PC-9 (cell line): ENCODE results near the gene ABCA2. TPM values are rescaled to one million over a fixed set of nuclear protein-coding genes. Genes with fewer than 3 reads are reported as not detected.

Experiments
- Bru-seq: library from RNA; stranded (reverse); fragments of 400-500 nt; gene quantifications from one replicate; lab custom pipeline; 2021; lab: Mats Ljungman, UMichigan
- BruChase-seq, 2 experiments: library from RNA; stranded (reverse); fragments of 400-500 nt; gene quantifications; one replicate each; lab custom pipeline; 2021; lab: Mats Ljungman, UMichigan
- BruUV-seq: library from RNA; stranded (reverse); fragments of 400-500 nt; replicated peaks from 2 replicates; lab custom pipeline; 2021; lab: Mats Ljungman, UMichigan
- CTCF ChIA-PET: fragments of 300-600 bp; sonication (Branson Sonifier 250); formaldehyde crosslinking; loops from one replicate; lab custom pipeline; 2022; ENCODE audit warnings: antibody characterized with exemption; lab: Charles Lee
- POLR2A ChIA-PET: fragments of 300-600 bp; sonication (Branson Sonifier 250); formaldehyde crosslinking; loops from one replicate; lab custom pipeline; 2022; ENCODE audit warnings: antibody characterized with exemption; ENCODE audit not compliant: unreplicated experiment; lab: Charles Lee
- DNase-seq, 2 experiments: peaks; one replicate each; pipeline versions ENCODE4 v3.0.0 to v3.0.0-alpha.2; 2015 to 2022; ENCODE audit warnings: mixed read lengths in 1 of 2
- H2AFZ ChIP-seq: fragments of 200-600 bp; sonication (generic); 2 replicates; pipeline ENCODE4 v1.8.1; 2017; ENCODE audit warnings: antibody characterized with exemption
- H3F3A ChIP-seq: fragments of 200-600 bp; sonication (generic); 2 replicates; pipeline ENCODE4 v1.8.1; 2017; ENCODE audit warnings: antibody characterized with exemption, mild to moderate bottlenecking, low read depth; ENCODE audit not compliant: insufficient read depth
- H3K27ac ChIP-seq: fragments of 200-600 bp; sonication (generic); 2 replicates; pipeline ENCODE4 v1.6.1; 2016; ENCODE audit warnings: mixed run types
- H3K27me3 ChIP-seq: fragments of 200-600 bp; sonication (generic); 2 replicates; pipeline ENCODE4 v1.6.1; 2016; ENCODE audit warnings: low read depth, mixed run types; ENCODE audit not compliant: insufficient read depth
- H3K36me3 ChIP-seq: fragments of 200-600 bp; sonication (generic); 2 replicates; pipeline ENCODE4 v1.6.1; 2016; ENCODE audit warnings: low read depth, mixed run types
- H3K4me1 ChIP-seq: fragments of 200-600 bp; sonication (generic); replicated peaks from 2 replicates; pipeline ENCODE4 v1.6.1; 2016; ENCODE audit warnings: mixed run types; ENCODE audit not compliant: insufficient read depth
- H3K4me2 ChIP-seq: fragments of 200-600 bp; sonication (generic); 2 replicates; pipeline ENCODE4 v1.6.1; 2017; ENCODE audit warnings: mixed run types
- H3K4me3 ChIP-seq: fragments of 200-600 bp; sonication (generic); 2 replicates; pipeline ENCODE4 v1.6.1; 2016; ENCODE audit warnings: mixed run types
- H3K79me2 ChIP-seq: fragments of 200-600 bp; sonication (generic); 2 replicates; pipeline ENCODE4 v1.6.1; 2017; ENCODE audit warnings: low read depth, mixed run types
- H3K9me2 ChIP-seq: fragments of 200-600 bp; sonication (generic); 2 replicates; pipeline ENCODE4 v1.8.1; 2017; ENCODE audit warnings: mild to moderate bottlenecking; ENCODE audit not compliant: insufficient read depth
- H3K9me3 ChIP-seq: fragments of 200-600 bp; sonication (generic); 2 replicates; pipeline ENCODE4 v1.8.1; 2016; ENCODE audit warnings: low read depth; ENCODE audit not compliant: insufficient read depth
- H4K20me1 ChIP-seq: fragments of 200-600 bp; sonication (generic); 2 replicates; pipeline ENCODE4 v1.8.1; 2017; ENCODE audit not compliant: insufficient read depth
- EZH2 ChIP-seq: fragments of 200-600 bp; sonication (generic); IDR thresholded peaks from 2 replicates; pipeline ENCODE4 v1.8.0; 2017; ENCODE audit warnings: antibody characterized with exemption, low read depth
- intact Hi-C: fragments of 100-400 bp; cut with micrococcal nuclease; formaldehyde crosslinking; loops from one replicate; pipeline ENCODE4 v1.10.0; 2022; ENCODE audit not compliant: unreplicated experiment
- long read RNA-seq: library from polyadenylated mRNA; stranded (forward); transcript quantifications from one replicate; pipeline ENCODE4 v2.0.0, GENCODE V29; 2022
- total RNA-seq: library from RNA; stranded (reverse); gene quantifications from 2 replicates; pipeline ENCODE4 v1.2.3, GENCODE V29; 2021
- TF ChIP-seq, protein P1 (sequence below): fragments of 200-600 bp; sonication (generic); conservative IDR thresholded peaks from 2 replicates; pipeline ENCODE4 v1.6.1; 2017; ENCODE audit warnings: mixed run types, antibody characterized with exemption, mild to moderate bottlenecking, moderate library complexity

ABCA2 gene, protein sequence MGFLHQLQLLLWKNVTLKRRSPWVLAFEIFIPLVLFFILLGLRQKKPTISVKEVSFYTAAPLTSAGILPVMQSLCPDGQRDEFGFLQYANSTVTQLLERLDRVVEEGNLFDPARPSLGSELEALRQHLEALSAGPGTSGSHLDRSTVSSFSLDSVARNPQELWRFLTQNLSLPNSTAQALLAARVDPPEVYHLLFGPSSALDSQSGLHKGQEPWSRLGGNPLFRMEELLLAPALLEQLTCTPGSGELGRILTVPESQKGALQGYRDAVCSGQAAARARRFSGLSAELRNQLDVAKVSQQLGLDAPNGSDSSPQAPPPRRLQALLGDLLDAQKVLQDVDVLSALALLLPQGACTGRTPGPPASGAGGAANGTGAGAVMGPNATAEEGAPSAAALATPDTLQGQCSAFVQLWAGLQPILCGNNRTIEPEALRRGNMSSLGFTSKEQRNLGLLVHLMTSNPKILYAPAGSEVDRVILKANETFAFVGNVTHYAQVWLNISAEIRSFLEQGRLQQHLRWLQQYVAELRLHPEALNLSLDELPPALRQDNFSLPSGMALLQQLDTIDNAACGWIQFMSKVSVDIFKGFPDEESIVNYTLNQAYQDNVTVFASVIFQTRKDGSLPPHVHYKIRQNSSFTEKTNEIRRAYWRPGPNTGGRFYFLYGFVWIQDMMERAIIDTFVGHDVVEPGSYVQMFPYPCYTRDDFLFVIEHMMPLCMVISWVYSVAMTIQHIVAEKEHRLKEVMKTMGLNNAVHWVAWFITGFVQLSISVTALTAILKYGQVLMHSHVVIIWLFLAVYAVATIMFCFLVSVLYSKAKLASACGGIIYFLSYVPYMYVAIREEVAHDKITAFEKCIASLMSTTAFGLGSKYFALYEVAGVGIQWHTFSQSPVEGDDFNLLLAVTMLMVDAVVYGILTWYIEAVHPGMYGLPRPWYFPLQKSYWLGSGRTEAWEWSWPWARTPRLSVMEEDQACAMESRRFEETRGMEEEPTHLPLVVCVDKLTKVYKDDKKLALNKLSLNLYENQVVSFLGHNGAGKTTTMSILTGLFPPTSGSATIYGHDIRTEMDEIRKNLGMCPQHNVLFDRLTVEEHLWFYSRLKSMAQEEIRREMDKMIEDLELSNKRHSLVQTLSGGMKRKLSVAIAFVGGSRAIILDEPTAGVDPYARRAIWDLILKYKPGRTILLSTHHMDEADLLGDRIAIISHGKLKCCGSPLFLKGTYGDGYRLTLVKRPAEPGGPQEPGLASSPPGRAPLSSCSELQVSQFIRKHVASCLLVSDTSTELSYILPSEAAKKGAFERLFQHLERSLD (N-terminal part only)
- total RNA-seq (79.2 and 115 TPM in 2 replicates), Bru-seq, nascent RNA (percentile 37 among the genes with signal in this experiment), BruChase-seq, experiment 1, labeled RNA remaining after a 2-hour chase (percentile 48 among the genes with signal in this experiment), BruChase-seq, experiment 2, labeled RNA remaining after a 6-hour chase (percentile 68 among the genes with signal in this experiment)
- long read RNA-seq, full-length matches to known transcripts = 5 of 28 reads
- long read RNA-seq, partial matches to known transcripts = 21 of 28 reads
- long read RNA-seq, other reads (novel, unspliced or antisense) = 2 of 28 reads

DNA sequence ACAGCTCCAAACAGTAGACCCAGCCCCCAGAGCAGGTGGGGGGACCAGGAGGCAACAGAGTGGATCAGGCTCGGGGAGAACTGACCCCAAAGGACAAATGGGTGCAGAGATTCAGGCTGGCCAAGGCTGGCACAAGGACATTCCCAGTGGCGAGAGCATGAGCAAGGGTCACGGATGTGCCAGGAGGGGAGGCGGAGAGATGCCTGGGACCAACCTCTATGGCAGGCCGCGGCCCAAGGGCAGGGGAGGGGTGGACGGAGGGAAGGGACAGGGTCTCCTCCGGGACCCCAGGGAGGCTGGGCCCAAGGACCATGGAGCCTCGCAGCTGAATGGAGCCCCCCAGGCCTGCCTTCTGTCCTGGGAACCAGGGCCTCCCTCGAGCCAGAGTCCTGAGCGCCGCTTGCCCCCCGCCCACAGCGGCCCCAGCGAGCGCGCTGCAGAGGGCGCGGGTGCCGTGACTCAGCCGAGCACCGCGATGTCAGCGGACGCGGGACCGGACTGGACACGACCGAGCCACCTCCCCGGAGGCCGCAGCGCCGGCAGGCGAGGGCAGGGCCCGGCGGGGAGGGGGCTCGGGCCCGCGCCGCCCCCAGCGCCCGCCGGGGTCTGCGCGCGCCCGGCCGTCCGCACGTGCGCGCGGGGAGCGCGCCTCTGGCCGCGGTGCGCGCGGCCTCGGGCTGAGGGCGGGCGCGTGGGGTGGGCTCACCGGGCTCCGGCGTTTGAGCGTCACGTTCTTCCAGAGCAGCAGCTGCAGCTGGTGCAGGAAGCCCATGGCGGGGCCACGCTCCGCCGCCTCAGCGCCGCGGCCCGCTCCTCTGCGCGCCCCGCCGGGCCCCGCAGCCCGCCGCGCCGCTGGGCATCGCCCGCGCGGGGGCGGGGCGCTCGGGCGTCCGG lies at the start of gene ABCA2:
Gene ABCA2, minus strand, starts transcription at position 869 of the 894 bp plus-strand sequence. Its CDS starts 97 bp downstream, at position 772.
- DNase-seq = peak in 1 of 2 experiments; percentile 51
- BruUV-seq = no TSS peak
- Histone ChIP-seq H3K4me3 (peak within 1 kb of the TSS; percentile 57), H3K4me2 (peak within 1 kb of the TSS; percentile 97), H3K4me1 (peaks cover 8% of the 10 kb centered on the region; the same call in 1 of the 2 replicates), H3K36me3 (no peaks in the 10 kb centered on the region), H3K27ac (no peak within 1 kb of the TSS), H4K20me1 (no peaks in the 10 kb centered on the region), H3K9me3 (no peaks in the 10 kb centered on the region), H3K27me3 (no peaks in the 10 kb centered on the region), H3K79me2 (no peaks in the 10 kb centered on the region), H3K9me2 (no peaks in the 10 kb centered on the region), H2AFZ (peak within 1 kb of the TSS; percentile 84), H3F3A (0 out of 2 replicates have a peak, but pooled peaks cover 4% of the 10 kb centered on the region)
- intact Hi-C loops = loop anchor here (5.0 kb wide), 1 partner anchor 180 kb away; the partner anchor contains the start of gene PHPT1
- TF ChIP-seq, protein P1, sequence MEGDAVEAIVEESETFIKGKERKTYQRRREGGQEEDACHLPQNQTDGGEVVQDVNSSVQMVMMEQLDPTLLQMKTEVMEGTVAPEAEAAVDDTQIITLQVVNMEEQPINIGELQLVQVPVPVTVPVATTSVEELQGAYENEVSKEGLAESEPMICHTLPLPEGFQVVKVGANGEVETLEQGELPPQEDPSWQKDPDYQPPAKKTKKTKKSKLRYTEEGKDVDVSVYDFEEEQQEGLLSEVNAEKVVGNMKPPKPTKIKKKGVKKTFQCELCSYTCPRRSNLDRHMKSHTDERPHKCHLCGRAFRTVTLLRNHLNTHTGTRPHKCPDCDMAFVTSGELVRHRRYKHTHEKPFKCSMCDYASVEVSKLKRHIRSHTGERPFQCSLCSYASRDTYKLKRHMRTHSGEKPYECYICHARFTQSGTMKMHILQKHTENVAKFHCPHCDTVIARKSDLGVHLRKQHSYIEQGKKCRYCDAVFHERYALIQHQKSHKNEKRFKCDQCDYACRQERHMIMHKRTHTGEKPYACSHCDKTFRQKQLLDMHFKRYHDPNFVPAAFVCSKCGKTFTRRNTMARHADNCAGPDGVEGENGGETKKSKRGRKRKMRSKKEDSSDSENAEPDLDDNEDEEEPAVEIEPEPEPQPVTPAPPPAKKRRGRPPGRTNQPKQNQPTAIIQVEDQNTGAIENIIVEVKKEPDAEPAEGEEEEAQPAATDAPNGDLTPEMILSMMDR = no peak
- no peak for TF ChIP-seq EZH2
- POLR2A ChIA-PET = no interaction called here
- CTCF ChIA-PET = interaction anchor here (0.6 to 1.3 kb wide), 3 partner anchors 49 to 237 kb away, joined by 4 to 9 read pairs (median 4); no protein-coding TSS in a partner anchor

DNA sequence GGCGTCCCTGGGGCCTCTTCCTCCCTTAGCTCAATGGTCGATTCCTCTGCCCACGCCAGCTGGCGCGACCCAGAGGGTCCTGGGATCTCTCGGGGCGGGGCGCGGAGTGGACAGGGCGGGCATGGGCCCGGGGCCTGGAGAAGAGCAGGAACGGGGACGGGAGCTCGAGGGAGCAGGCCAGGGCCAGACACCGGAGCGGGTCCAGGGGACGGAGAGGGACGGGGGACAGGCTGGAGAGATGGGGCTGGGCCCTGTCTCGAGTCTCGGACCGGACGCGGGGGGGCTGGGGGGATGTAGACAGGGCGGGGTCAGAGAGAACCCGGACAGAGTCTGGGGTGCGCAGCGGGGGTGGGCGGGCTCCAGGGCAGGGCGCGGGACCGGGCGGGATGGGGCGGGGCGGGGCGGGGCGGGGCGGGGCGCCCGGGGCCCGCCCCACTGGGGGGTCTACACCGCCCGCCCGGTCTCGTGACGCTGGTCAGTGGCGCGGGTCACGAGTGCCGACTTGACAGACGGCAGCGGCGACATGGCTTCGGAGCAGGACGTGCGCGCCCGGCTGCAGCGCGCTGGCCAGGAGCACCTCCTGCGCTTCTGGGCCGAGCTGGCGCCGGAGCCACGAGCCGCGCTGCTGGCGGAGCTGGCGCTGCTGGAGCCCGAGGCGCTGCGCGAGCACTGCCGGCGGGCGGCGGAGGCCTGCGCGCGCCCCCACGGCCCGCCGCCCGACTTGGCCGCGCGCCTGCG lies 49.1 kb upstream of the ABCA2 start, which contains the start of gene UAP1L1:
Gene UAP1L1, plus strand, starts transcription at position 508 of the 738 bp plus-strand sequence. Its CDS starts 16 bp downstream, at position 524.
- POLR2A ChIA-PET = interaction anchor here (0.6 kb wide), 1 partner anchor 31 kb away, joined by 4 read pairs; no protein-coding TSS in a partner anchor
- intact Hi-C loops = no loop called here
- peak within 1 kb of the TSS; percentile 66 for H3K4me3 ChIP-seq
- no peaks in the 10 kb centered on the region for H3K79me2 ChIP-seq
- TF ChIP-seq EZH2 = no peak
- TF ChIP-seq, protein P1 = no peak
- H3K9me3 ChIP-seq = no peaks in the 10 kb centered on the region
- CTCF ChIA-PET = interaction anchor here (0.6 kb wide), 1 partner anchor 47 kb away, joined by 3 read pairs; no protein-coding TSS in a partner anchor
- no TSS peak for BruUV-seq
- H3K9me2 ChIP-seq = no peaks in the 10 kb centered on the region
- no peaks in the 10 kb centered on the region for H4K20me1 ChIP-seq
- peak within 1 kb of the TSS; percentile 86 for H3K4me2 ChIP-seq
- H3K36me3 ChIP-seq = no peaks in the 10 kb centered on the region
- DNase-seq = peak; percentile 31 to 55
- H3K4me1 ChIP-seq = no peaks in the 10 kb centered on the region
- peaks cover 19% of the 10 kb centered on the region for H3F3A ChIP-seq
- no peak within 1 kb of the TSS for H3K27ac ChIP-seq
- peak within 1 kb of the TSS; percentile 79; the same call in 1 of the 2 replicates for H2AFZ ChIP-seq
- H3K27me3 ChIP-seq = no peaks in the 10 kb centered on the region
